SU-DHL-6 (cell line): ENCODE measurements around the gene WBP4.

Source experiments
- CTCF ChIP-seq: fragments of 200-600 bp; sonication (generic); IDR thresholded peaks from one replicate; pipeline ENCODE4 v1.5.1; 2017; ENCODE audit warnings: antibody characterized with exemption, mild to moderate bottlenecking, low read length, moderate library complexity; ENCODE audit not compliant: insufficient read depth, poor library complexity, severe bottlenecking
- EZH2phosphoT487 ChIP-seq: fragments of 200-600 bp; sonication (generic), shearing (Covaris generic); conservative IDR thresholded peaks from 2 replicates; pipeline ENCODE4 v1.6.1; 2018; ENCODE audit warnings: mild to moderate bottlenecking, antibody characterized with exemption, low read length, moderate library complexity, mixed read lengths

- TF ChIP-seq CTCF (no peak), EZH2phosphoT487 (no peak)
Observed at GRCh38 chr13:41029629-41030028, 31.7 kb upstream of the WBP4 start.
